ENCODE measurements around the gene SH3RF2.
"Not testable (repeated sequence)": the region's sequence is repeated elsewhere in the genome, so short reads cannot be mapped to it uniquely, and the experiment has no call there.

The SH3RF2 gene

GRCh38 chr5:145953202-145953601 is 16.8 kb downstream of the SH3RF2 start:
- DNase-seq, result no peak

GRCh38 chr5:145954140-145954539 is 17.8 kb downstream of the SH3RF2 start:
- DNase-seq, result not testable (repeated sequence)

GRCh38 chr5:145957388-145957787 is 21.0 kb downstream of the SH3RF2 start:
- DNase-seq, result no peak

GRCh38 chr5:145958436-145958835 is 22.1 kb downstream of the SH3RF2 start:
- DNase-seq, result no peak

- no peak for DNase-seq
These were observed 23.8 kb downstream of the SH3RF2 start for GRCh38 chr5:145960166-145960565.

- no peak for DNase-seq
These were observed 24.6 kb downstream of the SH3RF2 start for GRCh38 chr5:145960848-145961600.

GRCh38 chr5:145962001-145962400 is 25.6 kb downstream of the SH3RF2 start:
- no peak for DNase-seq

GRCh38 chr5:145964008-145964407 is 27.6 kb downstream of the SH3RF2 start:
- DNase-seq, result not testable (repeated sequence)

- no peak for DNase-seq
These were observed 29.4 kb downstream of the SH3RF2 start for GRCh38 chr5:145965804-145966203.

GRCh38 chr5:145967296-145967695 is 30.9 kb downstream of the SH3RF2 start:
- DNase-seq, result no peak

GRCh38 chr5:145968970-145969713 is 32.8 kb downstream of the SH3RF2 start:
- no peak for DNase-seq

GRCh38 chr5:145969714-145970092 is 33.3 kb downstream of the SH3RF2 start:
- no peak for DNase-seq

GRCh38 chr5:145971108-145971507 is 34.7 kb downstream of the SH3RF2 start:
- DNase-seq, result no peak

- no peak for DNase-seq
These were observed 35.3 kb downstream of the SH3RF2 start for GRCh38 chr5:145971701-145972100.

GRCh38 chr5:145975001-145975360 is 38.6 kb downstream of the SH3RF2 start:
- no peak for DNase-seq

GRCh38 chr5:145975361-145976066 is 39.1 kb downstream of the SH3RF2 start:
- no peak for DNase-seq

- DNase-seq, result no peak
These were observed 40.2 kb downstream of the SH3RF2 start for GRCh38 chr5:145976431-145977155.

GRCh38 chr5:145978171-145978570 is 41.8 kb downstream of the SH3RF2 start:
- DNase-seq, result no peak

- DNase-seq, result no peak
These were observed 42.3 kb downstream of the SH3RF2 start for GRCh38 chr5:145978708-145979107.

- no peak for DNase-seq
These were observed 43.2 kb downstream of the SH3RF2 start for GRCh38 chr5:145979270-145980223.

- DNase-seq, result no peak
These were observed 43.9 kb downstream of the SH3RF2 start for GRCh38 chr5:145980259-145980658.

GRCh38 chr5:145980718-145981117 is 44.3 kb downstream of the SH3RF2 start:
- no peak for DNase-seq
